Fibroblast of mammary gland (primary cell): Measurements from ENCODE around the gene OXSR1.

Source experiments
- DNase-seq: peaks from one replicate; pipeline ENCODE4 v3.0.0-alpha.2; 2010; ENCODE audit warnings: low read depth
- H3K4me3 ChIP-seq: 2 replicates; pipeline ENCODE4 v1.5.1; 2011; ENCODE audit warnings: low read depth, mild to moderate bottlenecking, low read length, moderate library complexity; ENCODE audit not compliant: control insufficient read depth
- TF ChIP-seq, protein P1 (sequence below): conservative IDR thresholded peaks from 2 replicates; pipeline ENCODE4 v1.5.1; 2011; ENCODE audit warnings: low read depth, low read length, inconsistent platforms; ENCODE audit not compliant: control insufficient read depth, insufficient read depth

The OXSR1 gene

DNA sequence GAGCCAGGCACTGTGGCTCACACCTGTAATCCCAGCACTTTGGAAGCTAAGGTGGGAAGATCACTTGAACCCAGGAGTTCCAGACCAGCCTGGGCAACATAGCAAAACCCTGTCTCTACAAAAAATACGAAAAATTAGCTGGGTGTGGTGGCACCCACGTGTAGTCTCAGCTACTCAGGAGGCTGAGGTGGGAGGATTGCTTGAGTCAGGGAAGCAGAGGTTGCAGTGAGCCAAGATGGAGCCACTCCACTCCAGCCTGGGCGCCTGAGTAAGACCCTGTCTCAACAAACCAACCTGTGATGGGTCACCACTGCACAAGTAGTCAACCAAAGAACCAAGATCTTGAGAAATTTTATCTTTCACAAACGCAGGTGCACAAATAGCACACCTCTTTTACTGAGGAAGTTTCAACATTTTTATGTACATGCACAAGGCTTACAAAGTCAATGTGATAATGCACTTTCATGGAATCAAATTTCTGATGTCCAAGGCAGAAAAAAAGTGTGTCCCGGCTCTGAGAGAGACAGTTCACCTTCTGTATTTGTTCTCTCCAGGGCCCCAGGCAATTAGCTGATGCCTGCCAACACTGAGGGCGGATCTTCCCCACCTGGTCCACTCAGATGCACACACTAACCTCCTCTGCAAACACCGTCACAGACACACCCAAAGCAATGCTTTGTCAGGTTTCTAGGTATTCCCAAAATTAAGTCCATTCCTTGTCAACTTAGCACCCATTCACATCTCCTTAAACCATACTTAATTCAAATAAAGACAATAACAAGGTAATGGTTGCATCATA, 40.8 kb upstream of the OXSR1 start:
- TF ChIP-seq, protein P1, sequence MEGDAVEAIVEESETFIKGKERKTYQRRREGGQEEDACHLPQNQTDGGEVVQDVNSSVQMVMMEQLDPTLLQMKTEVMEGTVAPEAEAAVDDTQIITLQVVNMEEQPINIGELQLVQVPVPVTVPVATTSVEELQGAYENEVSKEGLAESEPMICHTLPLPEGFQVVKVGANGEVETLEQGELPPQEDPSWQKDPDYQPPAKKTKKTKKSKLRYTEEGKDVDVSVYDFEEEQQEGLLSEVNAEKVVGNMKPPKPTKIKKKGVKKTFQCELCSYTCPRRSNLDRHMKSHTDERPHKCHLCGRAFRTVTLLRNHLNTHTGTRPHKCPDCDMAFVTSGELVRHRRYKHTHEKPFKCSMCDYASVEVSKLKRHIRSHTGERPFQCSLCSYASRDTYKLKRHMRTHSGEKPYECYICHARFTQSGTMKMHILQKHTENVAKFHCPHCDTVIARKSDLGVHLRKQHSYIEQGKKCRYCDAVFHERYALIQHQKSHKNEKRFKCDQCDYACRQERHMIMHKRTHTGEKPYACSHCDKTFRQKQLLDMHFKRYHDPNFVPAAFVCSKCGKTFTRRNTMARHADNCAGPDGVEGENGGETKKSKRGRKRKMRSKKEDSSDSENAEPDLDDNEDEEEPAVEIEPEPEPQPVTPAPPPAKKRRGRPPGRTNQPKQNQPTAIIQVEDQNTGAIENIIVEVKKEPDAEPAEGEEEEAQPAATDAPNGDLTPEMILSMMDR: no peak
- no peak for DNase-seq
- no peak overlapping the region for H3K4me3 ChIP-seq

DNA sequence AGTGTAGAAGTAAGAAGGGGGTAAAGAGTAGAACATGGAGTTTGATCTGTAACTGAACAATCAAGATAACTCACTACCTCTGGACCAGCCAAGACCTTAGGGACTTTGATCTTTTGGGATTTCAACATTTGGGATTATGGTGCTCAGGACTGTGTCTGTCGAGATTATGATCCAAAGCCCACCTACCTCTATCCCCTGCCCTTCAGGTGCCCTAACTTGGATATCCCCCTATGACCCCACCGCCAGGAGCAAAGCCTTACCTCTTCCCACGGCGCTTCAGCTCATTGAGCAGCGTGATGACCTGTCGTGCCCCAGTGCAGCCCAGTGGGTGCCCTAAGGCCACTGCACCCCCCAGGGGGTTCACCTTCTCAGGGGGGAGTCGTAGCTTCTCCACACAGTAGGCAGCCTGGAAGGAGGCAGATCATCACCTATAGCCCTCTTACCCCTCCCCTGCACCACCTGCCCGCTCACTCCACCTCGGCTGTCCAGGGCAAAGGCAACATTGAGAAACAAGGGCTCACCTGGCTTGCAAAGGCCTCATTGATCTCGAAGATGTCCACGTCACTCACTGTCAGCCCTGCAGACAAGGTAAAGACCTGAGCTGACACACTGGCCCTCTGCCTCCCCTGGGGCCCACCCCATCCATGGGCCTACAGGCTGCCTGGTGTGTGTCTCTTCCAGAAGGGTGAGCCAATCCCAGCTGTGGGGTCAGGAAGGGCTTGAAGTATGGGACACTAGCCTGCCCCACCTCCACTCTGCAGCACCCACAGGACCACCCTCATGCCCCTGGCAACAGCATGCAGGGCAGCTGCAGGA, 39.8 kb upstream of the OXSR1 start:
- no peak for DNase-seq
- TF ChIP-seq, protein P1: no peak
- H3K4me3 ChIP-seq: no peak overlapping the region

DNA sequence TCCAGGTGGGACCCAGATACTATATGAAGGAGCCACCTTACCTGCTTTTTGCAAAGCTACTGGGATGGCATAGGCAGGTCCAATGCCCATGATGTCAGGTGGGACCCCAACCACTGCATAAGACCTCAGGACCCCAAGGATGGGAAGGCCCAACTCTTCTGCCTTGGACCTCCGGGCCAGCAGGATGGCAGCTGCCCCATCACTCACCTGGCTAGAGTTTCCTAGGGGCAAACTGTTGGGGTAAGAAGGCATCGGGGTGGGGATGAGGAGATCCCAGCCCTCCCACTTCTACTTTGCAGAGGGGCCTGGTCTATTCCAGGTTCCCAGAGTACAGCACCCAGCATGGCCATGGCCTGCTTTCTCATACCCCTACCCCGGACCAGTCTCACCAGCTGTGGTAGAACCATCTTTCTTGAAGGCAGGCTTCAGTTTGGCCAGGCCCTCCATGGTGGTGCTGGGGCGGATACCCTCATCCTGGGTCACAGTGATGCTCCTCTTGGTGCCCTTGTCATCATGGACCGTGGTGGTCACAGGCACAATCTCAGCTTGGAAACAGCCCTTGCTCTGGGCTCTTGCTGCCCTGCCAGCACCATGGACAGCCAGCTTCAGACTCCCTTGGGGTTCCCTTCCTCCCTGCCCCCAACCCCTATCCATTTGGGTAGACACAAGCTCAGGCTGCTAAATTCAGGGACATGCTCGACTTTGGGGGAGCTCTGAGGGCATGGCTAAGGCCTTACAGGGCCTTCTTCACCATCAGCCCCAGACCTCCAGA, 39.0 kb upstream of the OXSR1 start:
- TF ChIP-seq, protein P1: no peak
- DNase-seq: no peak
- H3K4me3 ChIP-seq: no peak overlapping the region

DNA sequence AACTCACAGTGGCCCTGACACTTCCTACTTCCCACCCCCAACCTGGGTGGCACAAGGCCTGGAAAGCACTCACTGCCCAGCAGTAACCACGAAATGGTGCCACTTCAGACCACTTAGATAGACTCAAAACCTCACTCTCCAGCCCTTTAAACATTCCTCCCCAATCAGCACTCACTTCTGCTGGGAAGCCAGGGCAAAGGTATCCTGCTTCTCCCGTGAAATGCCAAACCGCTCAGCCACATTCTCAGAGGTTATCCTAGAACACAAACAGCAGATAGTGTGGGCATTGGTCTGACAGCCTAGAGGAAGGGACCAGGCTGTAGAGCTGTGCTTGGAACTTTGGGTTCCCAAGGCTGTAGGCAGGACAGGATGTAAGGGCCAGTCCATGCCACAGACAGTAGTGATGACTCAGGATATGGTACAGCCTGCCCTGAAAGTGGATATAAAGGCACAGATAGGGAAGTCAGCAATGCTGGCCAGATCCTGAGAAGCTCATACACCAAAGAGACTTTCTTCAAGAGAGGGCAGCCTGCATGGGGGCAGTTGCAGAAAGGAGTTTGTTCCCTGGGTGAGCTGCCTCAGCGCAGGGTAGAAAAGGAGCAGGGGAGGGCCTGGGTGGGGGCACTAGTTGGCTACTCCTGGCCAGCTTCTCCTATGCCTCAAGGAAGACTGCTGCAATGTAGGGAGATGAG, 37.6 kb upstream of the OXSR1 start:
- no peak overlapping the region for H3K4me3 ChIP-seq
- TF ChIP-seq, protein P1: no peak
- no peak for DNase-seq

DNA sequence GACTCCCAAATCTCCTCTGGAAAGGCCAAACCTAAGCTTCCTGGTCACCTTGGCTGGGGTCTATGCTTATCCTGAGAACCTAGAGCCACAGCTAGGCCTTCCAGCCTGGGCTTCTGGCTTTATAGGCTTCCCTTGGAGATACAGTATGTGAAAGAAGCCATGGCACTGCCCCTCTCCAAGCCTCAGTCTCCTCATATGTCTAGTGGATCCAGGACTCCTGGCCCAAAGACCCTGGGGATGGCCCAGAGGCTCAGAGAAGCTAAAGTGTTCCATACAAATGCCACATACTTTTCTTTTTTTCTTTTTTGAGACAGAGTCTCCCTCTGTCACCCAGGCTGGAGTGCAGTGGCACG, 37.1 kb upstream of the OXSR1 start:
- DNase-seq: no peak
- TF ChIP-seq, protein P1: no peak
- no peak overlapping the region for H3K4me3 ChIP-seq

DNA sequence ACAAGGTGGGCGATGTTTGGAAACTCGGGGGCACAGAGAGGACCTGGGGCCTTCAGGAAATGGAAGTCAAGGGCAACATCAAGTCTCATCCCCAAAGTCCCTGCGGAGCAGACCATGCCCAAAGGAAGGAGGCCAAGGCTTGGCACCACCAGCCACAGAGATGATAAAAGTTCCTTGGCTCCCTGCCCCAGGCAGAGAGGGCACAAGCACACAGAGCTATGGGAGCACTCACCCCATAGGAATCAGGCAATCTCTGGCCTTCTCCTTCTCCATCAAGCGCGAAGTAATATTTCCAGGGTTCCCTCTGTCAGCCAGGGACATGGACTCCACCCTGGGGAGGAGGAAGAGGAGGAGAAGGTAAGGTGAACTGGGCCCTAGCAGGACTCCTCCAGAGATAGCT, 36.3 kb upstream of the OXSR1 start:
- DNase-seq: no peak

More for the DNA sequence above, 36.3 kb upstream of the OXSR1 start:
- no peak overlapping the region for H3K4me3 ChIP-seq
- TF ChIP-seq, protein P1: no peak
